GM11168 (cell line): ENCODE data around the gene HEG1.

Experiments used
- in situ Hi-C: fragments of 300-500 bp; cut with MboI; formaldehyde crosslinking; loops from one replicate; pipeline ENCODE4 v1.12.0; 2022; ENCODE audit warnings: low sequenced_read_pairs; ENCODE audit not compliant: unreplicated experiment

HEG1 gene

GRCh38 chr3:124926426-124927101, 129.2 kb downstream of the HEG1 start:
- in situ Hi-C loops, result no loop called here

- in situ Hi-C loops, result no loop called here
Measured at GRCh38 chr3:124924741-124925140, 131.1 kb downstream of the HEG1 start.

GRCh38 chr3:124923833-124924232, 132.0 kb downstream of the HEG1 start:
- in situ Hi-C loops, result no loop called here

- in situ Hi-C loops, result no loop called here
Measured at GRCh38 chr3:124920718-124921117, 135.1 kb downstream of the HEG1 start.

- in situ Hi-C loops, result no loop called here
Measured at GRCh38 chr3:124919756-124920155, 136.0 kb downstream of the HEG1 start.

GRCh38 chr3:124918524-124918923, 137.3 kb downstream of the HEG1 start:
- in situ Hi-C loops, result no loop called here

GRCh38 chr3:124916837-124917409, 138.9 kb downstream of the HEG1 start:
- in situ Hi-C loops, result no loop called here
